ENCODE data around the gene NKIRAS2.

NKIRAS2 gene

GRCh38 chr17:42056635-42057034 is 36.7 kb downstream of the NKIRAS2 start:
- no peak for DNase-seq (ENCODE audit: low spot score)

DNA sequence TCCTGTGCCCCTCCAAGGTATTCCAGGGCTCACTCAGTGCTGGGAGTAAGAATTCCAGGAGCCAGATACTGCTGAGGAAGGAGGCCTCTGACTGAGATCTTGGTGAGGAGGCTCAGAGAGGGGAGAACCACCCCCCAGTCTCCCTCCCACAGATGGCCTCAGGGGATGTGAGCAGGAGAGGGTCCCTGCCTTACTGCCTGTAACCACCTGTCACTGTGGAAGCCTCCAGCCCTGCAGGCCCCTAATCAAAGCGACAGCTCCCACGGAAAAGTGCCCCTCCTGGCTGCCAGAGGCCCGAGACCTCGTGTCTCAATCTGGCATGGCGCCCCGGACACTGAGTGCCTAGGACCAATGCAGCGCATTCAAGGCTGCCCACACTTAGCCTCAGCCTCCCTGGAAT is 38.2 kb downstream of the NKIRAS2 start:
- no peak for DNase-seq (ENCODE audit: low spot score)

DNA sequence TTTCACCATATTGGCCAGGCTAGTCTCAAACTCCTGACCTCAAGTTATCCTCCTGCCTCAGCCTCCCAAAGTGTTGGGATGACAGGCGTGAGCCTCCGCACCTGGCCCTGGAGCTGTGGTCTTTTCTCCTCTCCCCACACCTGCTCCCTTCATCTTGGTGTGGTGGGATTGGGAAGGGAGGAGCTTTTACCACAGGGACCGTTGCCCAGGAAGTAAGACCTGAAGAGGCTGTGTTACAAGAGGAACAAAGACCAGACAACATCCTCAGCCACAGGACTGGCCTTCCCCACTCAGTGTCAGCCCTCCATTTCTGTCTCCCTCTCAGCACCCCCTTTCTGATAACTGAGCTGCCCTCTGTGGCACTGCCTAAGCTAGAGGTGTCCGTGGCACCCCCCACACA is 39.9 kb downstream of the NKIRAS2 start:
- DNase-seq (ENCODE audit: low spot score) = no peak

- no peak for DNase-seq (ENCODE audit: low spot score)
Observed at GRCh38 chr17:42060231-42060630, 40.3 kb downstream of the NKIRAS2 start.

GRCh38 chr17:42061646-42062487 is 42.0 kb downstream of the NKIRAS2 start:
- no peak for DNase-seq (ENCODE audit: low spot score)

DNA sequence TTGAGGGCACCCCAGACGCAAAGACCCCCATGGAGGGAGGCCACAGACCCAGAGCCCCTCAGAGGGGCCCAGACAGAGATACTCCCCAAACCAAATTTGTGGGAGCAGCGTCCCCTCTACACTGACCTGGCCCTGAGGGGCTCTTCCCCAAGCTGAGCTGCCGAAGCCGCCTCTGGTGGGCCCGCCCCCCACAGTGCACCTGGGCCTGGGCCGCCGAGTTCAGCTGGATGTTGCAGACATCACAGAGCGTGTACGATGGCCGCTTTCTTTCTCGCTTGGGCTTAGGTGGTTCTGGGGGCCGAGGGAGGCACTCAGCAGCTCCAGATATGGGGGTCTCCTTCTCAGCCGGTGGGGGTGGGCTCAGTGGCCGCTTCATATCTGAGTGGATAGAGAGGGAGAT is 42.8 kb downstream of the NKIRAS2 start:
- DNase-seq (ENCODE audit: low spot score) = no peak

DNA sequence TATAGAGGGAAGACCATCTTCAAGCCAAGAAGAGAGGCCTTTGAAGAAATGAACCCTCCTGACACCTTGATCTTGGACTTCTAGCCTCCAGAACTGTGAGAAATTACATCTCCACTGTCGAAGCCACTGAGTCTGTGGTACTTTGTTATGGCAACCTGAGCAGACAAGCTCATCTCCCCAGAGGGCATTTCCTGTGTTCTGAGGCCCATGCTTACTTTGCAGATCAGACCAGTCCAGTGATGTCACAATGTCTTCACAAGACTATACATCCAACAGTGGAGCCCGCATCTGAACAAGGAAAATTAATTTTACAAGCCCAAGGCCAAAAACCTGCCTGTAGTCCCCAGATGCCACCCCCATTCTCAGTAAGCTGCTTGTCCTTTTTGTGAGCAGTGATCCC is 45.3 kb downstream of the NKIRAS2 start:
- DNase-seq (ENCODE audit: low spot score) = no peak

- DNase-seq (ENCODE audit: low spot score) = peak; percentile 89
Observed at GRCh38 chr17:42067371-42068091, 47.6 kb downstream of the NKIRAS2 start.

DNA sequence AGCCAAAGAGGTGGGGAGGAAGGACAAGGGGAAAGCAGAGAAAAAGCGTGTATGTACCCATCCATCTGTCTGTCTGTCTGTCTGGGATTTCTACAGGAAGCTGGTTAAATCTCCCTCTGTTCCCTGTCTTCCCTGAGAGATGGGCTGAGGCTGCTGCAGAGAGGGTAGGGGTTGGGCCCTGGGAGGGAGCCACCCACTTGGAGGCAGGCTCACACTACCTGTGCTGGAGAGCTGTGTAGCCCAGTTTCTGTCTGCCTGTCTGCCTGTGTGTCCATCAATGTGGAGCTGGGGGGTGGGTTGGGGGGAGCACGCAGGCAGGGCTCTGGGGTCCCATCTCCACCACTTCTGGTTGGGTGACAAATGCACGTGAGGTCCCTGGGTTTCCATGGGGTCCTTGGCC is 49.1 kb downstream of the NKIRAS2 start:
- no peak for DNase-seq (ENCODE audit: low spot score)

DNA sequence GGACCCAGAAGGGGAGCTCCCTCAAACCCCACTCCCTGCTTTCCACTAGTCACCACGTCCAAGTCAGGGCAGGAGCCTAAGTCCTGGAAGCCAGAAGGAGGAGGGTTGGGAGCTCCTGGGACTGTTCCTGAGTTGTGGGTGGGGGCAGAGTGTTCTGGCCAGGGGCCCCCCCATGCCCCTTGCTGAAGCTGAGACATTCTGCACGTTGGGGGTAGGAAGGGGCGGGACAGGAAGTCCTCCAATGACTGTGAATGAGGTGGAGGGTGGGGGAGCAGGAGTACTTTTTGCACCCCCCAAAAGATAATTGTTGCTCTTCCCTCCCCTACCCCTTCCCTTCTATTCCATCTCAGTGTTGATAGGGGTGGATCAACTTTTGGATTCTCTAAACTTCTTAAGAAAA is 51.9 kb downstream of the NKIRAS2 start:
- DNase-seq (ENCODE audit: low spot score) = no peak

DNA sequence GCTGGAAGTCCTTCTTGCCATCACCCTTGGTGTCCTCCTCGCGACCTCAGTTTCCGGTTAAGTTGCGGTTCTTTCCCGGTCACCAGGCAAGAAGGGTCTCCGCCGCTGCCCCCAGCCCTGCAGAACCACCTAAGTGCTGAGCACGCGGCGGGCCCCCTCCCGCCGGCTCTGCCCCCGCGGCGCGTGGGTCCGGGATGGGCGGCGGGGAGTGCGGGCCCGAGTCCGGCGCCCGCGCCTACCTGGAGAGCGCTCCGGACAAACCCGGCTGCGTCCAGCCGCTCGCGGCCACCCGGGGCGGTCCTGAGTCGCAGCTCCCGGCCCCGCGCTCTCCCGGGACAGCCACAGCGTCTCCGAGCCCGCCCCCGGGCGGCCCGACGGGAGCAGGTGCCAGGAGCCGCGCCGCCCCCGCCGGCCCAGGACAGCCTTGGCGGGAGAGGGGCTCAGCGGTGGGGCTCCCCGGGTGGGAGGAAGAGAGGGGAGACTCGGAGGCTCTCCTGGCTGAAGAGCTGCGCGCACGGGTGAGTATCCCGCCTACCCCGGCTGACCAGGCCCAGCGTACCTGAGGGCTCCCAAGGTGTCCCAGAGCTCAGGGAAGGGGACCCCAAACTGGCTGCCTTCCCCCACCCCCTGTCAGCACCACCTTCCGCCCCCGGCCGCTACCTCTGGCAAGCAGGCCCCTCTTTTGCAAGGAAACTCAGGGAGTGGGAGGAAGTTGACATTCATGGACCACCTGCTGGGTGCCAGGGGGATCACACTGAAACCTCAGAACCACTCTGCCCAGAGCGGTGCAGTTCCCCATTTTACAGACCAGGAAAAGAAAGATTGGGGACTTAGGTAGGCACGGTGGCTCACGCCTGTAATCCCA is 52.7 kb downstream of the NKIRAS2 start:
- DNase-seq (ENCODE audit: low spot score) = peak; percentile 66

All from D341Med (cell line).